Panc1 (cell line): ENCODE data around the gene LRRC74B. TPM values are rescaled to one million over a fixed set of nuclear protein-coding genes. Genes with fewer than 3 reads are reported as not detected.

Experiments
- ATAC-seq: fragments of 200-7000 bp; cut with Tn5 transposase; 2 replicates; pipeline ENCODE4 v1.9.1; 2020; ENCODE audit warnings: mild to moderate bottlenecking, moderate library complexity
- BruUV-seq: library from RNA; stranded (reverse); fragments of 400-500 nt; replicated peaks from 2 replicates; lab custom pipeline; 2021; lab: Mats Ljungman, UMichigan
- CTCF ChIA-PET: fragments of 300-600 bp; sonication (Branson Sonifier 250); formaldehyde crosslinking; loops from one replicate; lab custom pipeline; 2022; ENCODE audit warnings: antibody characterized with exemption; lab: Charles Lee
- POLR2A ChIA-PET: fragments of 300-600 bp; sonication (Branson Sonifier 250); formaldehyde crosslinking; loops from one replicate; lab custom pipeline; 2022; ENCODE audit warnings: antibody characterized with exemption; lab: Charles Lee
- DNase-seq: peaks from one replicate; pipeline ENCODE4 v3.0.0-alpha.2; 2010; ENCODE audit warnings: low read depth, low spot score
- H3K27ac ChIP-seq: 2 replicates; pipeline ENCODE4 v1.5.1; 2011; ENCODE audit warnings: mild to moderate bottlenecking, low read length, inconsistent platforms
- H3K27me3 ChIP-seq: fragments of 200-500 bp; sonication (Bioruptor generic); 2 replicates; pipeline ENCODE4 v1.6.0; 2014; ENCODE audit warnings: low read length, inconsistent platforms; ENCODE audit not compliant: control insufficient read depth, insufficient read depth
- H3K36me3 ChIP-seq: fragments of 200-500 bp; sonication (Bioruptor generic); 2 replicates; pipeline ENCODE4 v1.5.1; 2014; ENCODE audit warnings: inconsistent platforms, mild to moderate bottlenecking, low read length, moderate library complexity; ENCODE audit not compliant: control insufficient read depth, insufficient read depth
- H3K4me1 ChIP-seq: 2 replicates; pipeline ENCODE4 v1.5.1; 2011; ENCODE audit warnings: inconsistent platforms, mild to moderate bottlenecking, low read length, moderate library complexity; ENCODE audit not compliant: control insufficient read depth, insufficient read depth
- H3K4me3 ChIP-seq, 2 experiments: 2 replicates each; pipeline ENCODE4 v1.5.1; 2011 to 2012; ENCODE audit warnings: low read depth in 2 of 2, low read length in 2 of 2, mild to moderate bottlenecking in 2 of 2, inconsistent platforms in 1 of 2, moderate library complexity in 1 of 2
- H3K9me3 ChIP-seq: fragments of 200-500 bp; sonication (Bioruptor generic); 2 replicates; pipeline ENCODE4 v1.5.1; 2014; ENCODE audit warnings: low read depth, mild to moderate bottlenecking, inconsistent platforms, low read length, moderate library complexity; ENCODE audit not compliant: control insufficient read depth, insufficient read depth
- CTCF ChIP-seq: fragments of 450-650 bp; IDR thresholded peaks from 2 replicates; pipeline ENCODE4 v1.5.1; 2017; ENCODE audit warnings: mild to moderate bottlenecking
- POLR2AphosphoS5 ChIP-seq: IDR thresholded peaks from 2 replicates; pipeline ENCODE4 v1.6.1; 2012; ENCODE audit warnings: mild to moderate bottlenecking, low read depth, low read length, moderate library complexity
- REST ChIP-seq, 2 experiments: IDR thresholded peaks; 2 replicates each; pipeline ENCODE4 v1.6.1; 2011 to 2012; ENCODE audit warnings: low read depth in 2 of 2, control low read depth in 1 of 2, low read length in 1 of 2, mild to moderate bottlenecking in 1 of 2, moderate library complexity in 1 of 2; ENCODE audit not compliant: insufficient read depth in 1 of 2
- SIN3A ChIP-seq: IDR thresholded peaks from 2 replicates; pipeline ENCODE4 v1.6.1; 2012; ENCODE audit warnings: low read depth, mild to moderate bottlenecking, low read length, moderate library complexity, borderline replicate concordance; ENCODE audit not compliant: insufficient read depth
- TCF7L2 ChIP-seq: IDR thresholded peaks from 2 replicates; pipeline ENCODE4 v1.6.1; 2011; ENCODE audit warnings: mild to moderate bottlenecking, low read depth, low read length, inconsistent platforms
- in situ Hi-C: cut with HindIII; loops from 2 replicates; pipeline ENCODE4 v1.10.0; 2016; ENCODE audit warnings: low sequenced_read_pairs, low pct_unique_long_range_greater_than_20kb
- intact Hi-C: fragments of 100-400 bp; cut with micrococcal nuclease; formaldehyde crosslinking; loops from one replicate; pipeline ENCODE4 v1.10.0; 2022; ENCODE audit not compliant: unreplicated experiment
- total RNA-seq: library from RNA; stranded (reverse); gene quantifications from one replicate; pipeline ENCODE4 v1.2.1, GENCODE V29; 2021; ENCODE audit not compliant: unreplicated experiment

Gene LRRC74B
- total RNA-seq, 1 experiment from 2014 or later, result not detected

DNA sequence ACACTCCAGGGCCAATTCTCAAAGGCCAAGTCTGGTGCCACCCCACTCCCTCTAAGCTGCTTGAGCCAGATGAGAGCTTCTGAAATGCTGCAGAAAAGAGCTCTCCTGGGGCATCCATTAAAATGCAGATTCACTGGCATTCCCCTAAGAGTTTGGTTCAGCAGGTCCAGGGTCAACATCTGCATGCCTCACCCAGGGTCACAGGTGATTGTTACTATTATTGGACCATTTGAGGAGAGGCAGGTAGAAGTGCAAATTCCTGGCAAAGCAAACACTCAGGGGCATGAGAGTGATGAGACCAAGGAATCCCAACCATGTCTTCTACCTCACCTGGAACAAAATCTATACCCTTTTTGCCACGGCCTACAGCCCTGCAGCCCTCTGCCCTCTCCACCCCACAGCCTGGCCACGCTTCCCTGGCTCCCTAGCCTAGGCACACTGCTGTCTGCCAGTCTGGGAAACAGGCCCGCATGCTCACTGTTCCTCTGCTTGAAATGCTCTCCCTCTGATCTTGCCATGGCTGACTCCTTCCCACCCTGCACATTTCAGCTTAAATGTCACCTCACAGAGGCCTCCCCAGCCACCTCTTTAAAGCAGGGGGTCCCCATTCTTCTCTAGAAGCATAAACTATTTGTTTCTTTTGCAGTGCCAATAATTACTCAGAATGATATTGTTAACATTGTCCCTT, 35.2 kb upstream of the LRRC74B start:
- Histone ChIP-seq H3K36me3 (no peaks in the 10 kb centered on the region), H3K27ac (no peak overlapping the region), H3K4me3 (no peak overlapping the region), H3K4me1 (peaks cover 12% of the 10 kb centered on the region), H3K27me3 (no peaks in the 10 kb centered on the region), H3K9me3 (no peaks in the 10 kb centered on the region)
- ChIA-PET CTCF (no interaction called here), POLR2A (interaction anchor here (0.7 kb wide), 1 partner anchor 11 kb away, joined by 3 read pairs; no protein-coding TSS in a partner anchor)
- in situ Hi-C loops (no loop called here), intact Hi-C loops (no loop called here)
- BruUV-seq, result no TSS peak
- ATAC-seq (no peak), DNase-seq (no peak)
- no peak for TF ChIP-seq SIN3A
- TF ChIP-seq CTCF, result no peak
- TF ChIP-seq POLR2AphosphoS5, result no peak
- no peak for TF ChIP-seq TCF7L2
- TF ChIP-seq REST (IDR thresholded peaks at IDR 0.05; ENCODE audit: insufficient read depth in 1 of 2, low read depth in 2 of 2, low read length in 1 of 2), result no peak

GRCh38 chr22:21012446-21013407, 33.0 kb upstream of the LRRC74B start:
- Histone ChIP-seq H3K9me3 (no peaks in the 10 kb centered on the region), H3K27ac (no peak overlapping the region), H3K4me1 (peaks cover 12% of the 10 kb centered on the region), H3K27me3 (no peaks in the 10 kb centered on the region), H3K4me3 (no peak overlapping the region), H3K36me3 (no peaks in the 10 kb centered on the region)
- no TSS peak for BruUV-seq
- intact Hi-C loops (no loop called here), in situ Hi-C loops (no loop called here)
- ATAC-seq (no peak), DNase-seq (no peak)
- POLR2A ChIA-PET, result no interaction called here
- CTCF ChIA-PET, result no interaction called here
- TF ChIP-seq POLR2AphosphoS5 (no peak), CTCF (no peak), REST (IDR thresholded peaks at IDR 0.05; ENCODE audit: insufficient read depth in 1 of 2, low read depth in 2 of 2, low read length in 1 of 2) (no peak), TCF7L2 (no peak), SIN3A (no peak)
